NCI-H1092 treated with DMSO at 0.1 percent for 48 hours (cell line): ENCODE results near the gene LY6G5C.

ENCODE experiments used
- DNase-seq: peaks from one replicate; lab custom pipeline; 2025; lab: John Stamatoyannopoulos, UW

Gene LY6G5C

DNA sequence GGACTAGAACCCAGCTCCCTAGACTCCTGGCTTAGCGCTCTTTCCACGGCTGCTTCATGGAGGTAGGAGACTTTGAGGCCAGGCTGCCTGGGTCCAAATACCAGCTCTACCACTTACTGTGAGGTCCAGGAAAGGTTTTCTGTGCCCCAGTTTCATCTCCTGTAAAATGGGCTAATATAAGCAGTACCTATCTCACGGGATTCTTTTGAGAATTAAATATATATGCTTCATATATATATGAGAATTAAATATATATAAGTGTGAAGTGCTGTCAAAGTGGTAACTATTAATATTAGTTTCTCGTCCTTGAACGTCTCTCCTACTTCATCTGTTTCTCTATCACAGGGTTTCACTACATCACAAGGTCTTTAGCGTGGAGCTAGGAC is 10.2 kb upstream of the LY6G5C start:
- DNase-seq = no peak

DNA sequence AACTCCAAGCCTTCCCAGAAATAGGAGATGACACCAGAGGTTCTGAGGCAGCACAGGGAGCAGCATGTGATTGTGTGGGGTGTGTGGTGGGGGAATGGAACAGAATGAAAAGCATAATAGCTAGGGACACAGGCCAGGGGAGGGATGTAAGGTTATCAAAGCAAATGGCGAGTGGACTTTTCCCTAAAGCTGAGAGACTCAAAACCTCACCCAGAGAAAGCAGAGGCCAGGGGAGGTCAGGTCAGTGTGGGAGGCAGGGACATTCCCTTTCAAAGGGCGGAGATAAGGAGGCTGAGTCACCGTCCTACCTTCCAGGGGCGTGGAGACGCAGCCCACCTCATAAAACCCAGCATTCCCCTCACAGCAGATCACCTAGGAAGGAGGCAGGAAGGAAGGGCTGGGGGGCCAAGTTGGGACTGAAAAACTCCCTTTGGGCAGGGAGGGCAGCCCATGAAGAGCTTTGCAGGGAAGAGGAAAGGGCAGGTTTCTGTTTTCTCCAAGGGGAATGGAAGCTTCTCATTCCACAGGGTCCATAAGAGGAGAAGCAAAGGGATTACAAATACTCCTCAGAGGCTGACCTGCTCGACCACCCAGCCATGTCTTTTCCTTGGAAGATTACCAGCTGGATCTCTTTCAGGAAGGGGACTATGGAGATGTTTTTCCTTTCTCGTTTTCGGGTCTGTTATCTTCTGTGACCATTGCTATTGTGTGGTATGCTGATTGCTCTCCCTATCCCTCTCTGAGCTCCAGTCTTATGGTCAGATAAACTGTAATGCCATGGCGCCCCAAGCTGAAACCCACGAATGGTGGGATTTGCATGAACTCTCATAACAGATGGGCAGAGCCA is 9.6 kb upstream of the LY6G5C start:
- DNase-seq = no peak

DNA sequence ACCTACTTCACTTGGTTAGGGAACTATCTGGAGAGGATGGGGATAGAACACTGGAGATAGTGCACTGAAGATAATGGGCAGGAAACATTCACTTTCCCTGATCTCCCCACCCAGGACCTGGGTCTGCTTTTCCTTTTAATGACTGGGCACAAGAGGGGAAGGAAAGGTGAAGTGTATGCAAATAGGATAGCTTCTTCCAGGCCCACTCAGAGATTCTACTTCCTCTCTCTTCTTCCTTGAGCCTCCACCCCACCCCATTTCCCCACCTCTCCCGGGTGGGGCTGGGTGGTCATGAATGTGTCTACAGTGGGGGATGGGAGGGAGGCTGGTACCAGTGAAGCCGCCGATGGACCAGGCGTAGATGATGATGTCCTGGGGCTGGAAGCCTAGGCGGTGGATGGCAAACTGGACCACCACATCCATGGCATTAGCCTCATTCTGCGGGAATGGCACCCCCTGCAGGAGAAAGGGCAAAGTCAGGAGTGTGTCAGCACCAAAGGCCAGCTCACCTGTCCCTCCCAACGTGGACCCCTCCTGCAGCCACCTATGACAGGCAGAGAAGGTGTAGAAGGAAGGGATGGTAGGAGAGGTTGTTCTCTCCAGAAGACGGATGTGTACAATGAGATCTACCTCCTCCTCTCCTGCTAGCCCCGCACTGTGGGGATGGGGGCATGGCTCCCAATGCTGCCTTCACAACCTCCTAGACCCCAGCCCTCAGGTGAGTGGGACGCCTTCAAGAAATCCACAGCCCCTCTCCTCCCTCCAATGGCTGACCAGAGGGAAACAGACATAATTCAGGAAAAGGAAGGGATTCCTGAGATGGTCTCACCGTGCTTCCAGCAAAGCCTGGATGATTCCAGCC is 8.6 kb upstream of the LY6G5C start:
- no peak for DNase-seq

DNA sequence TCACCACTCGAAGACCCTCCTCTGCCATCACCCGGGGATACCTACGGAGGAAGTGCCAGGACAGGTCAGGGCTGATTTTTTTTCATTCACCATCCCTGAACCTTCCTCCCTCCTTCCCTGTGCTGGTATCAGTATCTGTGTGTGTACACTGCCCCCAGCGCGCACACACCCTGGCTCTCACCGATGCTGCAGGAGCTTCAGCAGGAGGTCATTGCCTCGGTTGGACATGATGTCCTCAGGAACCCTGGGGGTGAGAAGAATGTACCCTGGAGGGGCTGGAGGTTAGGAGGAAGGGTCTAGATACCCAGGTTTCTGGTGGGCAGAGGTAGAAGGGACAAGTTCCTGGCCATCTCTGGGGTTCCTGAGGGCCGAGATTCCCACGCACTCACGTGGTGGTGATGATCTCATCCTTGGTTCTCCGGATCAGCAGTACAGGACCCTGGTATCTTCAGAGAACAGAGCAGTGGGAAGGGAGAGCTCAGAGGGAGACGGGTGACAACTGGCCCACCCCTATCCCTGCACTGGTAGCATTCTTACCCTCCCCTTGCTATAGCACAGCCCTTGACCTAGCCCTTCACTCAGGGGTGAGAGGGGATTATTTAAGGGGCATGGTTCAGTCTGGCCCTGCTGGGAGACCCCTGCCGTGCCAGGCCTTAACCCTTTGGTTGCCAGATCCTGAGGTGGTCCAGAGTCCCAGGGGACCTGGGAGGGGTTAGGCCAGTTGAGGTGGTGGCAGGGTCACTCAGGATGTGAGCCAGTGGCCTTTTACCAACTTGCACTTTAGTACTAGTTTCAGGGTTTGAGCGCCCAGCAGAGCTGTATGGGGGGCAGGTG is 7.2 kb upstream of the LY6G5C start:
- DNase-seq = no peak

DNA sequence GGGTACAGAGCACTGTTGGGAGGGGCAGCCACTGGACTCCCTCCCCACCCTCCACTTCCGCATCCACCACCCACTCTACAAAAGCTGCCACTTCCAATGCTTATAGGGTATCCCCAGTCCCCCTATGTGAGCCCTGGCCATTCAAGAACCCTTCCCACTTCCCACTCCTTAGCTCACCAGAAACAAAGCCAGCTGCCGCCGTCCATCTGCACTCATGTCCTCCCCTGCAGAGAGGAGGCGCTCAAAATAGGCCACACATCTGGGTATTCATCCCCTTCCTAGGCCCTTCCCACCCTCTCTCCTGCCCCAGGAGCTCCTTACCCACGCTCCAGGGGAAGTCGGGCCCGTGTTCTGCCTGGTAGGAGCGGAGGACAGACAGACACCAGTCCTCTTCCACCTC is 6.5 kb upstream of the LY6G5C start:
- DNase-seq = no peak

DNA sequence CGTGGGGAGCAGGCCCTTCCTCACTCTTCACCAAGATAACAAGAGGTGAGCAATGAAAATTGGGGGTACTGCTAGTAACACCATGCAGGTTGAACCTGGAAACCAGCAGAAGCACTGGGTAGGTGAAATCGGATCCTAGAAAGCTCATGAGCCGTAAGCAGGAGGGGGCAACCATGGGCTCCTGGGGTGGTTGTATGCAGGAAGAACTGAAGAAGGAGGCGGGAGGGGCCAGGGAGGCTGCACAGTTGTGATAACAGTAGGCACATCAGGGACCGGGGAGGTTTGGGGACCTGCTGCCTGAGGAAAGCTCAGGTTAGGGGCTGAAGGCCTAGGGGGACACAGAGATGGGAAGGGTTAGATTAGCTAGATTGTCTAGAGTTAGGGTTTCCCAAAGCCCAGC is 5.6 kb upstream of the LY6G5C start:
- no peak for DNase-seq

DNA sequence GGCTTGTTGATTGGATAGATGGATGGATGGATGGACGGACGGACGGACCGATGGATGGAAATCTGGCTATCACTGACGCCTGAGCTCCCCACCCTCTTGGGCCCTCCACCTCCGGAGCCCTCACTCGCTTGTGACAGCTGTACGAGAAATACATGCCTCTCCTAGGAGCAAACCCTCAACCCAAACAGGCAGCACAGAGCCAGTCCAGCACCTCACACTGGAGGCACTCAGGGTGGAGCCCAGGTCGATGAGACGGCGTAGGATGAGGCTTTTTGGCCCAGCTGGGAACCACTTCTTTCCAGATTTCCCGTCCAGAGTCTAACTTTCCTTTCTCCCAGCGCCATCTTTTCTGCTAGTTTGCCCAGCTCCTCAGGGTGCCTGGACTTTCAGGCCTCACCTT is 2.7 kb upstream of the LY6G5C start:
- DNase-seq = no peak

DNA sequence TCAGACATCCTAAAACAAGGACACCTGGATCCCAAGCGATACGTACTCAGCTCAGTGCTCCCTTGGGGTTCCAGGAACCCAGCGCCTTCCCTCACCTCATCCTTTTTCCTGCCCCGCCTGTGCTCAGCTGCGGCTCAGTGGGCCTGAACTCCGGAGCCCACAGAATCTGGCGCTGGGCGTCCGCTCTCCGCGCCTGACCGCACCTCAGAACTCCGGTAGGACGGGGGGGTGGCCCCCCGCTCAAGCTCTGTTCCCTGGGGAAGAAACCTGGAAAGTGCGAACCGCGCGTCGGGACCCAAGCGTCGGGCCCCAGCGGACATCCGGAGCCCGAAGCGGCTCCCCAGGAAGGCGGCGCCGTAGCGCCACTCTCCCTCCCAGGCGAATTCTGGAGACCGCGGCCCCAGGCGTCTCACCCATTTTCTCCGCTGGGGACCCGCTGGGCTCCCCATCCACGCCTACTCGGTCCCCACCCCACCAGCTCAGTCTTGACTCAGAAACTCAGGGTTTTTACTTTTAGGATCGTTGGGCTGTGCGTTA is 336 bp upstream of the LY6G5C start:
- peak; percentile 49 for DNase-seq

DNA sequence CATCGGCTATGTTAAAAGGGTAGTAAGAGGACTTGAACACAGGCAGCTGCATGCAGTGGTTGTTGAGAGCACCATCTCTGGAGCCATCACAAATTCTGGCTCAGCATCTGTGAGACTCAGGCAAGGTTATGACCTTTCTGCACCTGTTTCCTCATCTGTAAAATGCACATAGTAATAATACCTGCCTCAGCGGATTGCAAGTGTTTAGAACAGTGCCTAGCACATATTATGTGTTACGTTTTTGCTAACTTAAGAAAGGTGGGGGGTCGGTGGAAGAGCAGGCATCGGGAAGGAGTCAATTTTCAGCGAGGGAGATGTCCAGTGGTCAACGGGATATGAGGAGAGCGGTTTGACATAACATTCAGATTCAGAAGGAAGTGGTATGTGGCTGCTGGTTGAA is 2.9 kb downstream of the LY6G5C start:
- no peak for DNase-seq

DNA sequence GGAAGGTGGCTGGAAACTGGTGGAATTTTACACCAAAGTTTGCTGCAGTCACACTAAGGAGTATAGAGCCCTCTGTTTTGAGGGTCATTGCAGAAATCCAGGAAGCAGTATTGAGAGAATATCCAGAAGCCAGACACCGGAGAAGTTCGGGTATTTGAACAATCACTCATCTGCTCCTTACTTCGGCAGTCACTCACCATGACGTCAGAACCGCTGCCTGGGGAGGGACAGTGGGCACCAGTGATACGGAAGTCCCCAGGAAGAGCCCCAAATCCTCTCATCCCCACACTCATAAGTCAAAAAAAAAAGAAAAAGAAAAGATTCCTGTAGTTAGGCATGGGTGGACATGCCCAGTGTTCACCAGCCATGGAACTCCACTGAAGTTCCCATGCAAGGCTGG is 4.0 kb downstream of the LY6G5C start:
- no peak for DNase-seq

DNA sequence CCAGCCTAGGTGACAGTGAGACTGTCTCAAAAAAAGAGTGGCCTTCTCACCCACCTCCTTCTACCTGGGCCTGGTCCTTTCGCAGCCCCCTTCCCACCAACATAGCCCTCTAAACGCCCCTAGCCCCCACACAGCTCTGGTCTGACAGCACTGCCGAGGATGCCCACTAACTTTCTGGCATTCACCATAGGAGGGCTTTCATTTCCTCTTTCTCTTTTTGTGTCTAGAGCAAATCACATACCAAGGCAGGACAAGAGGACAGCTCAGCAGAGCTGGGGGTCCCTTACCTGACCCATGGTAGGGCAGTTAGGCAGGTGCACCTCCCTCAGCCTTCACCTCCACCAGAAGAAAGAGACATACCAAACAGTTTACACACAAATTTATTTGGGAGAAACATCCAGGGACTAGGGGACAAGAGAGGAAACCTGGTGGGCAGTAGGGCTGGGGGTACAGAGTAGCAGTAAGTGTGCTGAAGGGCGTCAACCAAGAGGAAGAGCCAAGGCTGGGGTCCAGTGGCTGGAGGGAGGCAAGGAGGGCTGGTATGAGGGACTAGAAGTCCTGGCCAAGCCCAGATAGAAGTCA is 4.5 kb downstream of the LY6G5C start:
- no peak for DNase-seq

DNA sequence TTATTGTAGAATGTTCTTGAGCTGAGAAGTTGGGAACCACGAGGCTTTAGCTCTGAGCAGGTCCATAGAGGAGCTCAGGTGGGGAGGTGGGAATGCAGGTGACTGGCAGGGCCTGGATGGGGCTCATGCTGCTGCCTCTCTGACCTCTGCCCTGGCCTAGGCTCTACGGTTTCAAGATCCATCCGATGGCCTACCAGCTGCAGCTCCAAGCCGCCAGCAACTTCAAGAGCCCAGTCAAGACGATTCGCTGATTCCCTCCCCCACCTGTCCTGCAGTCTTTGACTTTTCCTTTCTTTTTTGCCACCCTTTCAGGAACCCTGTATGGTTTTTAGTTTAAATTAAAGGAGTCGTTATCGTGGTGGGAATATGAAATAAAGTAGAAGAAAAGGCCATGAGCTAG is 11.2 kb downstream of the LY6G5C start, which contains the start of gene LY6G5B:
LY6G5B (plus strand) TSS at position 301 of the 400 bp plus-strand sequence. CDS start 975 bp downstream, outside the sequence.
- DNase-seq = no peak

DNA sequence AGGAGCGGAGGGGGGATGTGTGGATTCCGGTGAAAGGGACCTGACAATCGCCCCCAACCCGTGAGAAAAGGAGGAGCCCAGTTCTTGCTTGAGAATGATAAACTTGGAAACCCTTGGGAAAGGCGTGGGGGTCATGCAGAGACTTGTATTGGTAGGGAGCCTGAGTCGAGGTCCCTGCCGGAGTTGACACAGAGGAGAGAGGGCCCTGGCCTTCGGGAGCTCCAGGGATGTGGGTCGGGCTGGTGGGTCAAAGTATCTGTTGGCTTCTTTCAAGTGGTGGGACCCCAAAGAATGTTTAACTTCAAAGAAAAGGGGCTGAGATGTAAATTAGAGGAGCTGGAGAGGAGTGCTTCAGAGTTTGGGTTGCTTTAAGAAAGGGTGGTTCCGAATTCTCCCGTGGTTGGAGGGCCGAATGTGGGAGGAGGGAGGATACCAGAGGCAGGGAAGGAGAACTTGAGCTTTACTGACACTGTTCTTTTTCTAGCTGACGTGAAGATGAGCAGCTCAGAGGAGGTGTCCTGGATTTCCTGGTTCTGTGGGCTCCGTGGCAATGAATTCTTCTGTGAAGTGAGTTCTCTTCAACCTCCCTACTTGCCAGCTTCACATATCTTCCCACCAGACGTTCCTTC is 14.4 kb downstream of the LY6G5C start:
- DNase-seq = no peak

DNA sequence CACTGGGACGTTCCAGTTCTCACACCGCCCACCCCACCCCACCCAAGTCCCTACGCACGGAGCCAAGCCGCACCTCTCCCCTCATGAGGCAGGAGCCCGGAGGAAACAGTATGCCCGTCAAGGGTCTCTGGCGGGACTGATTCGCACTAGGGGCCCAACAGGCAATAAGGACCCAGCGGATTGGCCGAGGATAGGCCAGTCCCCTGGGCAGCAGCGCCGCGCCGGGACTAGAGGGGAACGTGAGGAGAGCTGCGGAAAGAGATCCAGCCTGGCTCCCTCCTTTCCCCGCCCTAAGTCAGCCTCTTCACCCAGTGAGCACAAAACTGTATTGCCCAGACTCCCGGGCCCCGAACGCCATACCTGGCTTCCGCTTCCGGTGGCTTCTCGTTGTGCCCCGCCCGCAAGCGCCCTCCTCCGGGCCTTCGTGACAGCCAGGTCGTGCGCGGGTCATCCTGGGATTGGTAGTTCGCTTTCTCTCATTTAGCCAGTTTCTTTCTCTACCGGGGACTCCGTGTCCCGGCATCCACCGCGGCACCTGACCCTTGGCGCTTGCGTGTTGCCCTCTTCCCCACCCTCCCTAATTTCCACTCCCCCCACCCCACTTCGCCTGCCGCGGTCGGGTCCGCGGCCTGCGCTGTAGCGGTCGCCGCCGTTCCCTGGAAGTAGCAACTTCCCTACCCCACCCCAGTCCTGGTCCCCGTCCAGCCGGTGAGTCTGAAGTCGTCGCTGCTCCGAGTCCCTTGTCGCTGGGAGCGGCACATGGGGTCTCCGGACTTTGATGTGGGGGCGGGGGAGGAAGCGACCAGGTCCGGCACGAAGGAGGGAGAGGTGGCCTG is 15.1 kb downstream of the LY6G5C start, which contains the start of gene CSNK2B:
CSNK2B (plus strand) TSS at position 580 of the 836 bp plus-strand sequence. CDS start 752 bp downstream, outside the sequence.
- DNase-seq = peak; percentile 94

DNA sequence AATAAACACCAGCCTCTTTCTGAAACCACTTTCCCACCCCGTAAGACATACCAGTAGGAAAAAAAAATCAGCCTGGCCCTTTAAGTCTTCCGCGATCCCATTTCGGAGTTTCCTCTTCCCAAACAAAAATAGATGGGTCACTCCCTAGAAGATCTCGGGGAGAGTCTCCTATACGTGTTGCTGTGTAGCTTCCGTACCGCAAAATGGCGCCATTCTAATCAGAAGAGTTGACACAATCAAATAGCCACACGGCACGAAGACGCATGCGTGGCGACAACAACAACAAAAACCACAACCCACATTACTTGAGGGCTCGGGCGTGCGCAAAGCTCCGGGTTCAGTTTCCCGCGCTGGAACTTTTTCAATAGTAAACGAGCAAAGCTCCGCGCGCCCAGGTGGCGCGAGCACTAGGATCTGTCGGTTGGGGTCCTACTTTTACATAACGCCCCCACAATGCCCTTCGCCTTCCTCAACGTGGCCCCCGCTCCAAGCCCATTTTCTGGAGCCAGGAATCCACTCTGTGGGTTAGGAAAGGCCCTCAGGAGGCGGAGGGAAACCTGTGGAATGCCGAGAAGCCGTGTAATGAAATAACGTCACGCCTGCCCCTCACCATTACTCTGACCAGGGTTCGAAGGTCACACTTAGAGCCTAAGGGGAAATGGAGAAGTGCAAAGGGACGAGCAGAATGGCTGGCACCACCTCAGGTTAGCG is 15.9 kb downstream of the LY6G5C start, which contains the start of gene GPANK1:
GPANK1 (minus strand) TSS at position 208 of the 711 bp plus-strand sequence. CDS start 519 bp downstream, outside the sequence.
- DNase-seq = peak; percentile 83

DNA sequence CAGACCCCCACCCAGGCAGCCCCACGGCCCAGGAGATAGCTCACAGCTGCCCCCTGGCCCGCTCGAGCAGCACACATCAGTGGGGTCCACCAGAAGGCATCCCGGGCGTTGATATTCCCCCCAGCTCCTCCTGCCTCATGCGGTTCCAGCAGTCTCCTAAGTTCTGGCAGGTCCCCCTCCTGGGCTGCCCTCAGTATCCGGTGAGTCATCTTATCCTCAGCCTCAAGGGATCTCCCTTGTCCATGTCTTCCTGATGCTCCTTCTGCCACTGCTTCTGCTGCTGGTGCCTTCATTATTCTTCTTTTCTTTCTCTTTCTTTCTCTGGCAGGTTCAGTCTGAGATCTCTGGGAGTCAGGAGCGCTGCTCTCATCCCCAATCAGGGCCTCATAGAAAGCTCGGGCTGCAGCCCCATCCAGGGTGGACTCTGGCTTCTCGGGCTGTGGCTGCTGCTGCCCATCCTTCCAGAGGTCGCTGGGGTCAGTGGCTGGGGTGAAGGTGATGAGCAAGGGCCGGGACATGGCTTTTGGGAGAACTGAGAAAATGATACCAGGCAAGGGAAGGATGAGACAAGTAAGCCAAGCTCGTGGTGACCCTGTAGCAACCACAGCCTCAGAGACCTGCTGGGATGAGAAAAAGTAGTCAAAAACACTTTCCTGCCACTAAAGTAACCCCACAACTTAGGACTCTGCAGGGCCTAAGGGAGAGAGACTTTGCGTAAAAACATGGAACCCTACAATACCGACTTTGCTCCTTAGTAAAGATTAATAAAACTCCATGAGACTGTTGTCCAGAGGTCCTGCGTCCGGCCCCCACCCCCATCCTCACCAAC is 16.7 kb downstream of the LY6G5C start:
- DNase-seq = no peak

DNA sequence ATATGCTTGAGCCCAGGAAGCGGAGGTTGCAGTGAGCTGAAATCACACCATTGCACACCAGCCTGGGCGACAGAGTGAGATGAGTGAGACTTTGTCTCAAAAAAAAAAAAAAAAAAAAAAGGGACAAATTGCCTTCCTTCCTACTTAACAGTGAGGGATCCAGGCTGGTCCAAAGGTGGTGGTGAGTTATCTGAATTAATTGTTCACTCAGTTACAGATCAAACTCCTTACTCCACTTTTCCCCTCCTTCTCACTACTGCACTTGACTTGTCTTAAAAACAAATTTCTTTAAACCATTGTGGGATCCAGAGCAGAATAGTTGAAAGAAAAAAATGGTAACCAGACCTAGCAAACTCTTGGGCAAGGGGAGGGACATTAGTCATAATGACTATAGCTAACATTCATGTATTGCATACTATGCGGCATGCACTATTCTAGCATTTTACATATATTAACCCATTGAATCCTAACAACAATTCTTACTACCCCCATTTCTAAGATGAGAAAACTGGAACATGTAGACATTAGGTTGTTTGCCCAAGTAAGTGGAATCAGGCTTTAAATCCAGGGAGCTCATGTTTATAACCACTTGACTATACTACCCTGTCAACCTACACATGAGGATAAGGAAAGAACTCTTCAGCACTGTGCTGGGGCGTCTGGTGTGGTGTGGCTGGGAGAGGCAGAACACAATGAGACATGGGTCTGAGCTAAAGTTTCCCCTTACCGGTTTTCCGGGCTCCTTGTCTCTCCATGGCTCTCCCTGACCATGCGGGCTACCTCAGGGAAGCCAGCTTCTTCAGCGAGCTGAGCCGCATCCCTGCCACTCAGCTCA is 17.5 kb downstream of the LY6G5C start:
- DNase-seq = no peak
